Keratinocyte (primary cell): ENCODE data around the gene CAP2. TPM values are rescaled to one million over a fixed set of nuclear protein-coding genes. Genes with fewer than 3 reads are reported as not detected.

Source experiments
- DNase-seq: peaks from one replicate; pipeline ENCODE4 v3.0.0-alpha.2; 2011; ENCODE audit warnings: low read depth, missing footprints, low spot score
- FAIRE-seq: peaks from 2 replicates; lab custom pipeline; 2011; peaks lifted over from hg19 to GRCh38; lab: Jason Lieb, UNC
- H2AFZ ChIP-seq: 2 replicates; pipeline ENCODE4 v1.6.0; 2012; ENCODE audit warnings: low read length, control low read depth, inconsistent platforms; ENCODE audit not compliant: control insufficient read depth
- H3K27ac ChIP-seq: 2 replicates; pipeline ENCODE4 v1.5.1; 2011; ENCODE audit warnings: low read length; ENCODE audit not compliant: control insufficient read depth, insufficient read depth
- H3K27me3 ChIP-seq: 3 replicates; pipeline ENCODE4 v1.6.0; 2011; ENCODE audit warnings: low read length; ENCODE audit not compliant: control insufficient read depth, insufficient read depth; ENCODE audit errors: extremely low read depth
- H3K36me3 ChIP-seq, 2 experiments: 2 replicates in 1 of 2; 3 replicates in 1 of 2; pipeline ENCODE4 v1.5.1; 2011; ENCODE audit warnings: low read length in 2 of 2, mild to moderate bottlenecking in 1 of 2; ENCODE audit not compliant: control insufficient read depth in 2 of 2, insufficient read depth in 2 of 2; ENCODE audit errors: extremely low read depth in 1 of 2
- H3K4me1 ChIP-seq: 3 replicates; pipeline ENCODE4 v1.5.1; 2011; ENCODE audit warnings: low read length; ENCODE audit not compliant: control insufficient read depth, insufficient read depth; ENCODE audit errors: extremely low read depth
- H3K4me2 ChIP-seq: 3 replicates; pipeline ENCODE4 v1.6.0; 2011; ENCODE audit warnings: low read depth, low read length; ENCODE audit not compliant: control insufficient read depth, insufficient read depth; ENCODE audit errors: extremely low read depth
- H3K4me3 ChIP-seq, 3 experiments: fragments of 200-600 bp in 1 of 3; sonication (generic) in 1 of 3; 2 replicates in 2 of 3; 3 replicates in 1 of 3; pipeline ENCODE4 v1.5.1; 2011 to 2016; ENCODE audit warnings: low read length in 3 of 3, mild to moderate bottlenecking in 3 of 3, control low read depth in 2 of 3, inconsistent platforms in 1 of 3, low read depth in 1 of 3, mixed read lengths in 1 of 3, mixed run types in 1 of 3, moderate library complexity in 1 of 3; ENCODE audit not compliant: control insufficient read depth in 2 of 3, insufficient read depth in 2 of 3; ENCODE audit errors: extremely low read depth in 1 of 3
- H3K79me2 ChIP-seq: 2 replicates; pipeline ENCODE4 v1.6.0; 2012; ENCODE audit warnings: low read length; ENCODE audit not compliant: control insufficient read depth, insufficient read depth
- H3K9ac ChIP-seq: 3 replicates; pipeline ENCODE4 v1.6.0; 2011; ENCODE audit warnings: low read length; ENCODE audit not compliant: control insufficient read depth, insufficient read depth; ENCODE audit errors: extremely low read depth
- H3K9me1 ChIP-seq: 3 replicates; pipeline ENCODE4 v1.6.0; 2011; ENCODE audit warnings: low read length; ENCODE audit not compliant: control insufficient read depth, insufficient read depth; ENCODE audit errors: extremely low read depth
- H3K9me3 ChIP-seq: 2 replicates; pipeline ENCODE4 v1.5.1; 2012; ENCODE audit warnings: low read depth, low read length; ENCODE audit not compliant: control insufficient read depth
- H4K20me1 ChIP-seq: 3 replicates; pipeline ENCODE4 v1.6.0; 2011; ENCODE audit warnings: low read length; ENCODE audit not compliant: control insufficient read depth, insufficient read depth; ENCODE audit errors: extremely low read depth
- EZH2 ChIP-seq: IDR thresholded peaks from one replicate; pipeline ENCODE4 v1.6.1; 2012; ENCODE audit warnings: inconsistent platforms, mild to moderate bottlenecking, low read length, moderate library complexity
- dilution Hi-C: fragments of 300-500 bp; cut with MboI; formaldehyde crosslinking; loops from one replicate; pipeline ENCODE4 v1.7.0; 2020; ENCODE audit warnings: low sequenced_read_pairs; ENCODE audit not compliant: extremely low pct_ligation_motif_present
- polyA plus RNA-seq, 5 experiments: library from polyadenylated mRNA; depleted of rRNA in 3 of 5; stranded (reverse) in 3 of 5; stranded (forward) in 1 of 5; unstranded in 1 of 5; fragments of >200 nt; gene quantifications; 1 replicate in 1 of 5; 2 replicates in 3 of 5; 3 replicates in 1 of 5; pipeline versions ENCODE4 v1.2.1 to v1.2.3, GENCODE V29; 2011 to 2012; ENCODE audit warnings: missing spikeins in 2 of 5, low read depth in 1 of 5, low replicate concordance in 1 of 5
- TF ChIP-seq, protein P1 (sequence below), 3 experiments: IDR thresholded peaks in 1 of 3; conservative IDR thresholded peaks in 1 of 3; optimal IDR thresholded peaks in 1 of 3; 2 replicates in 2 of 3; 3 replicates in 1 of 3; pipeline versions ENCODE3 to v1.5.1; 2011; ENCODE audit warnings: low read length in 3 of 3, mild to moderate bottlenecking in 3 of 3, moderate library complexity in 2 of 3, control low read depth in 1 of 3, inconsistent platforms in 1 of 3; ENCODE audit not compliant: insufficient read depth in 2 of 3; ENCODE audit errors: extremely low read depth in 1 of 3

CAP2 gene
- polyA plus RNA-seq, 1 donor (not counting 4 experiments of a cell fraction or from before 2014, with no cell fraction given), result 12.1 TPM

DNA sequence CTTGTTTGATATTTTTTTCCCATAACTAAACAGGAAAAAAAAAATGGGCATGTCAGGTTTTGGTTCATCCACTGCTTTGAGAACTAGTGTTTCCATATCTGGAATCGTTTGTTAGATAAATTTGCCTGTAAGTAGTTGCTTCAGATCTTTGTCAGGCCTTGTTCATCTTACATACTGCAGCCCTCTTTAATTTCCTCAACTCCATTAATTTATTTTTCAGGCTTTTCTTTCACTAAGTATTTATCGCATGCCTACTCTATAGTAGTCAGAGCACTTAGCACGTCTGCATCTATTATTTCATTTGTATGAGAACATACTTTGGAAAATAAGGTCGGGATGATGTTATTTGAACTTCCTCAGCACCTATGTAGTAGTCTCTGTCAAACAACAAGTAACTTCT, 80.9 kb downstream of the CAP2 start:
- Histone ChIP-seq H3K27ac (no peak overlapping the region), H3K4me3 (no peak overlapping the region), H4K20me1 (no peaks in the 10 kb centered on the region), H3K9me3 (no peaks in the 10 kb centered on the region), H2AFZ (no peak overlapping the region), H3K79me2 (no peaks in the 10 kb centered on the region), H3K4me2 (no peak overlapping the region), H3K36me3 (no peaks in the 10 kb centered on the region), H3K9me1 (no peaks in the 10 kb centered on the region), H3K4me1 (peaks cover 4% of the 10 kb centered on the region), H3K27me3 (no peaks in the 10 kb centered on the region), H3K9ac (no peak overlapping the region)
- TF ChIP-seq EZH2, result no peak
- TF ChIP-seq, protein P1, sequence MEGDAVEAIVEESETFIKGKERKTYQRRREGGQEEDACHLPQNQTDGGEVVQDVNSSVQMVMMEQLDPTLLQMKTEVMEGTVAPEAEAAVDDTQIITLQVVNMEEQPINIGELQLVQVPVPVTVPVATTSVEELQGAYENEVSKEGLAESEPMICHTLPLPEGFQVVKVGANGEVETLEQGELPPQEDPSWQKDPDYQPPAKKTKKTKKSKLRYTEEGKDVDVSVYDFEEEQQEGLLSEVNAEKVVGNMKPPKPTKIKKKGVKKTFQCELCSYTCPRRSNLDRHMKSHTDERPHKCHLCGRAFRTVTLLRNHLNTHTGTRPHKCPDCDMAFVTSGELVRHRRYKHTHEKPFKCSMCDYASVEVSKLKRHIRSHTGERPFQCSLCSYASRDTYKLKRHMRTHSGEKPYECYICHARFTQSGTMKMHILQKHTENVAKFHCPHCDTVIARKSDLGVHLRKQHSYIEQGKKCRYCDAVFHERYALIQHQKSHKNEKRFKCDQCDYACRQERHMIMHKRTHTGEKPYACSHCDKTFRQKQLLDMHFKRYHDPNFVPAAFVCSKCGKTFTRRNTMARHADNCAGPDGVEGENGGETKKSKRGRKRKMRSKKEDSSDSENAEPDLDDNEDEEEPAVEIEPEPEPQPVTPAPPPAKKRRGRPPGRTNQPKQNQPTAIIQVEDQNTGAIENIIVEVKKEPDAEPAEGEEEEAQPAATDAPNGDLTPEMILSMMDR (optimal IDR thresholded peaks at IDR 0.05 in 1 of 3, IDR thresholded peaks at IDR 0.05 in 1 of 3, conservative IDR thresholded peaks at IDR 0.05 in 1 of 3; ENCODE audit: extremely low read depth in 1 of 3, insufficient read depth in 2 of 3, low read length in 3 of 3), result no peak
- no peak for FAIRE-seq
- dilution Hi-C loops, result no loop called here
- no peak for DNase-seq

DNA sequence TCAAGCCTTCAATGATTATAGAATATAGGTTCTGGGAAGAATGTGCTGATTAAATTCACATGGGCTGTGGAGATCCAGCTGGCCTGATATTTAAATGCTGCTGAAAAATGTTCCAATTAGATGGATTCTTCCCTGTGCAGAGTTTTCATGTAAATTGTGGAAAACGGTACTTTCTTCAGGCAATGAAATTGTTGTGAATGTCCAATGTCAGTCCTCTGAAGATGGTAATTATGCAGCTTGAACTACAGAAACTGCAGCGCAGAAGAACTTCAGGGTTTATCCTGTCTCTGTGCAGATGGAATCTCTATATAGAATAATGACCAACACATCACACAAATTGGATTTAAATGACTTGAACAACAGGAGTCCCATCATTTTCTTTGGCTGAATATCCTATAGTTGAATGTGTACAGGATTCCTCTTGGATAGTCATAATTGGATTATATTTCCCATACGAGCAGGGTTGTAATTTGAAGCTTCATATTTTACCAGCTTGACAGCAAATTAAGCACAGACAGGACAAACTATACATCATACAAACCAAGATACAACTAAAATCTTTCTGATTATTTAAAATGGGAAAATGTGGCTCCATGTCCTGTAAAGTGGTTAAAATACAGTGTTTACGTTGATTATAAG, 82.3 kb downstream of the CAP2 start:
- Histone ChIP-seq H3K79me2 (no peaks in the 10 kb centered on the region), H3K9me1 (no peaks in the 10 kb centered on the region), H3K9me3 (no peaks in the 10 kb centered on the region), H3K36me3 (no peaks in the 10 kb centered on the region), H3K4me1 (peaks cover 4% of the 10 kb centered on the region), H3K27ac (no peak overlapping the region), H3K9ac (no peak overlapping the region), H2AFZ (no peak overlapping the region), H4K20me1 (no peaks in the 10 kb centered on the region), H3K27me3 (no peaks in the 10 kb centered on the region), H3K4me2 (no peak overlapping the region), H3K4me3 (no peak overlapping the region)
- DNase-seq (no peak), FAIRE-seq (no peak)
- TF ChIP-seq, protein P1 (optimal IDR thresholded peaks at IDR 0.05 in 1 of 3, IDR thresholded peaks at IDR 0.05 in 1 of 3, conservative IDR thresholded peaks at IDR 0.05 in 1 of 3; ENCODE audit: extremely low read depth in 1 of 3, insufficient read depth in 2 of 3, low read length in 3 of 3), result no peak
- no peak for TF ChIP-seq EZH2
- dilution Hi-C loops, result no loop called here
